Activated CD8-positive, alpha-beta T cell treated with anti-CD3 and anti-CD28 coated beads for 36 hours (primary cell): Measurements from ENCODE around the gene ZP3. TPM values are rescaled to one million over a fixed set of nuclear protein-coding genes. Genes with fewer than 3 reads are reported as not detected.

Experiments
- ATAC-seq: fragments of 200-7000 bp; cut with Tn5 transposase; one replicate; pipeline ENCODE4 v1.10.0; 2021; ENCODE audit warnings: mild to moderate bottlenecking, moderate library complexity
- CTCF ChIA-PET: fragments of 350-600 bp; sonication (Branson Sonifier 250); formaldehyde crosslinking; loops from one replicate; lab custom pipeline; 2021; ENCODE audit warnings: antibody characterized with exemption; lab: Charles Lee
- POLR2A ChIA-PET: fragments of 350-600 bp; sonication (Branson Sonifier 250); formaldehyde crosslinking; loops from one replicate; lab custom pipeline; 2021; ENCODE audit warnings: antibody characterized with exemption; lab: Charles Lee
- DNase-seq: peaks from one replicate; pipeline ENCODE4 v3.0.0-alpha.2; 2020
- H3K27ac Mint-ChIP-seq: one replicate; pipeline ENCODE4 v1.8.0; 2021; ENCODE audit warnings: mild to moderate bottlenecking, mixed read lengths
- H3K27me3 Mint-ChIP-seq: one replicate; pipeline ENCODE4 v1.8.0; 2021; ENCODE audit warnings: mixed read lengths
- H3K36me3 Mint-ChIP-seq: one replicate; pipeline ENCODE4 v1.8.0; 2021; ENCODE audit warnings: low read depth, mixed read lengths
- H3K4me1 Mint-ChIP-seq: one replicate; pipeline ENCODE4 v1.8.0; 2021; ENCODE audit warnings: low read depth, mixed read lengths
- H3K4me3 Mint-ChIP-seq: one replicate; pipeline ENCODE4 v1.8.0; 2021; ENCODE audit warnings: mild to moderate bottlenecking, moderate library complexity, mixed read lengths
- H3K9me3 Mint-ChIP-seq: one replicate; pipeline ENCODE4 v1.8.0; 2021; ENCODE audit warnings: mixed read lengths
- intact Hi-C: fragments of 100-400 bp; cut with micrococcal nuclease; formaldehyde crosslinking; loops from one replicate; pipeline ENCODE4 v1.10.0; 2022
- total RNA-seq, 2 experiments: library from RNA; stranded (reverse); gene quantifications; one replicate each; pipeline ENCODE4 v1.2.3, GENCODE V29; 2021
- TF ChIP-seq, protein P1 (sequence below): fragments of 200-600 bp; IDR thresholded peaks from one replicate; pipeline ENCODE4 v1.8.0; 2022; ENCODE audit warnings: antibody characterized with exemption, mild to moderate bottlenecking

The ZP3 gene
- total RNA-seq = 10 to 100 TPM; 12.2 to 13.4 TPM

DNA sequence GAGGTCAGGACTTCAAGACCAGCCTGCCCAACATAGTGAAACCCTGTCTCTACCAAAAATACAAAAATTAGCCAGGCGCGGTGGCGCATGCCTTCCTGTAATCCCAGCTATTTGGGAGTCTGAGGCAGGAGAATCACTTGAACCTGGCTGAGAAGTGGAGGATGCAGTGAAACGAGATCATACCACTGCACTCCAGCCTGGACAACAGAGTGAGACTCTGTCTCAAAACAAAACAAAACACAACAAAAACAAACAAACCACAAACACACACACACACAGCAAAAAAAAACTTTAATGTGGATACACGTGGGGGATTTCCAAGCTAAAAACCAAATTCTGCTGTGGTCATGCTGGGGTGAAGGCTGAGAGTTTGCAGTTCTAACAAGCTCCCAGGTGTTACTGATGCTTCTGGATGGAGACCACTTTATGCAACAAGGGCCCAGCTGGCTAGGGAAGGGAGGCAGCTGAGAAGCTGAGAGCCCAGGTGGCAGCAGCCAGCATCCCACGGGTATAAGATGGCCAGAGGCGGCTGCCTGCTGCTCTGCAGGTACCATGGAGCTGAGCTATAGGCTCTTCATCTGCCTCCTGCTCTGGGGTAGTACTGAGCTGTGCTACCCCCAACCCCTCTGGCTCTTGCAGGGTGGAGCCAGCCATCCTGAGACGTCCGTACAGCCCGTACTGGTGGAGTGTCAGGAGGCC, at the start of gene ZP3:
TSS of gene ZP3 (plus strand) at position 538 of the 699 bp plus-strand sequence. CDS start at position 553, 15 bp downstream.
- CTCF ChIA-PET = no interaction called here
- POLR2A ChIA-PET = interaction anchor here (1.1 kb wide), 1 partner anchor 13 kb away, joined by 3 read pairs; no protein-coding TSS in a partner anchor

DNA sequence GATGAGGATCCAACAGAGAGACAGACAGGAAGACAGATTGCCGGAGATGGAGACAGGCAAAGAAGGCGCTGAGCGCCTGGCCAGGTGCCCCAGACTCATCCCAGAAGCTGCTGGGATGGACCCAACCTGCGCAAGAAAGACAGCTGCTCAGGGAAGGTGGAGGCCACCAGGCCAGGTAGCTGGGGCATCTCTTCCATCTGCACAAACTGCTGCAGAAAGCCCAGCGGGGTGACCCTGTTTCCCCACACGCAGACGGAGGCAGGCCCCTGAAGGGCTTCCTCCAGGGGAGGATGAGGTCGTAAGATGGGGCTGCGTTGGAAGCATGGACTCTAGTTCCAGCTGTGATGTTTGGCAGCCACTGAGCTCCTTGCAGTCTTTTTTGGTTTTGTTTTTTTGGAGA, 49.5 kb upstream of the ZP3 start:
- Mint-ChIP-seq H3K27ac (no peak overlapping the region), H3K4me1 (peaks cover 3% of the 10 kb centered on the region), H3K27me3 (peaks cover 5% of the 10 kb centered on the region), H3K4me3 (no peak overlapping the region), H3K9me3 (no peaks in the 10 kb centered on the region), H3K36me3 (no peaks in the 10 kb centered on the region)
- intact Hi-C loops = no loop called here
- TF ChIP-seq, protein P1, sequence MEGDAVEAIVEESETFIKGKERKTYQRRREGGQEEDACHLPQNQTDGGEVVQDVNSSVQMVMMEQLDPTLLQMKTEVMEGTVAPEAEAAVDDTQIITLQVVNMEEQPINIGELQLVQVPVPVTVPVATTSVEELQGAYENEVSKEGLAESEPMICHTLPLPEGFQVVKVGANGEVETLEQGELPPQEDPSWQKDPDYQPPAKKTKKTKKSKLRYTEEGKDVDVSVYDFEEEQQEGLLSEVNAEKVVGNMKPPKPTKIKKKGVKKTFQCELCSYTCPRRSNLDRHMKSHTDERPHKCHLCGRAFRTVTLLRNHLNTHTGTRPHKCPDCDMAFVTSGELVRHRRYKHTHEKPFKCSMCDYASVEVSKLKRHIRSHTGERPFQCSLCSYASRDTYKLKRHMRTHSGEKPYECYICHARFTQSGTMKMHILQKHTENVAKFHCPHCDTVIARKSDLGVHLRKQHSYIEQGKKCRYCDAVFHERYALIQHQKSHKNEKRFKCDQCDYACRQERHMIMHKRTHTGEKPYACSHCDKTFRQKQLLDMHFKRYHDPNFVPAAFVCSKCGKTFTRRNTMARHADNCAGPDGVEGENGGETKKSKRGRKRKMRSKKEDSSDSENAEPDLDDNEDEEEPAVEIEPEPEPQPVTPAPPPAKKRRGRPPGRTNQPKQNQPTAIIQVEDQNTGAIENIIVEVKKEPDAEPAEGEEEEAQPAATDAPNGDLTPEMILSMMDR = no peak
- CTCF ChIA-PET = interaction anchor here (1.6 kb wide), 1 partner anchor 11 kb away, joined by 4 read pairs; no protein-coding TSS in a partner anchor
- POLR2A ChIA-PET = no interaction called here
- no peak for DNase-seq
- ATAC-seq = no peak

More for the DNA sequence above, at the start of gene ZP3:
- DNase-seq = no peak
- ATAC-seq = peak; percentile 42
- TF ChIP-seq, protein P1 = no peak
- H3K27ac Mint-ChIP-seq = no peak within 1 kb of the TSS
- no peaks in the 10 kb centered on the region for H3K9me3 Mint-ChIP-seq
- H3K4me1 Mint-ChIP-seq = peaks cover 2% of the 10 kb centered on the region
- no peak within 1 kb of the TSS for H3K4me3 Mint-ChIP-seq
- no peaks in the 10 kb centered on the region for H3K36me3 Mint-ChIP-seq
- intact Hi-C loops = no loop called here
- H3K27me3 Mint-ChIP-seq = peaks cover 1% of the 10 kb centered on the region

DNA sequence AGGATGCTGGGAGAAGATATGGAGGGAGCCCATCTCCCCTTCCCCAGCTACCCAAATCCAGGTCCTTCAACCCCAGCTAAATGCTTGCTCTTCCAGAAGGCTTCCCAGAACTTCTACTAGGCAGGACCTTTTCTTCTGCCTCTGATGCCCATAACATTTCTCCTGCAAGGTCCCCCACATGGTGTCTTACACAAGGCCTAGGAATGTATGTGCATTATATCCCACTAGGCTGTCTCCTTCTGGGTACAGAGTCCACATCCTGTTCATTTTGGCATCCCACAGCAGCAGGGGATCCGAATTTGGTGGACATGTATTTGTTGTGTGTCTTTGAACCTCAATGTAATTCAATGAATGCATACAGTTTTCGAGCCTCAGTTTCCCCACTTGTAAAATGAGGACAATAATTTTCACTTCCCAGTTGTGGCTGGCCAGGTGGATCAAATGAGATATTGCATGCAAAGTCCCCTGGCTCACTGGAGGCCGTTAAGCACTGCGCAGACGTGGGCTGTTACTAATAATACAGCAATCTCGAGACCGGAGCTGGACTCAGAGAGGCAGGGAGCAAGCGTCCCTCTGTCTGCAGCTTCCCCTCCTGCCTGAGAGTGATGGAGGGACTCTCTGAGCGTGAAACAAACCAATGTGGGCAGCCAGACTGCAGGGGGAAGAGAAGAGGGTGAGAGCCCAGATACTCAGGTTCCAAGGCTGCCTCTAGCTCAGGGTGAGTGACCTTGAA, 47.4 kb upstream of the ZP3 start:
- no peak overlapping the region for H3K27ac Mint-ChIP-seq
- ChIA-PET CTCF (interaction anchor here (0.9 to 1.6 kb wide), 2 partner anchors 9 to 13 kb away, joined by 3 to 4 read pairs; no protein-coding TSS in a partner anchor), POLR2A (no interaction called here)
- H3K9me3 Mint-ChIP-seq = no peaks in the 10 kb centered on the region
- H3K27me3 Mint-ChIP-seq = peaks cover 3% of the 10 kb centered on the region
- no peak for DNase-seq
- intact Hi-C loops = no loop called here
- no peak for ATAC-seq
- no peak overlapping the region for H3K4me3 Mint-ChIP-seq
- H3K36me3 Mint-ChIP-seq = no peaks in the 10 kb centered on the region
- TF ChIP-seq, protein P1 = no peak
- peaks cover 5% of the 10 kb centered on the region for H3K4me1 Mint-ChIP-seq

DNA sequence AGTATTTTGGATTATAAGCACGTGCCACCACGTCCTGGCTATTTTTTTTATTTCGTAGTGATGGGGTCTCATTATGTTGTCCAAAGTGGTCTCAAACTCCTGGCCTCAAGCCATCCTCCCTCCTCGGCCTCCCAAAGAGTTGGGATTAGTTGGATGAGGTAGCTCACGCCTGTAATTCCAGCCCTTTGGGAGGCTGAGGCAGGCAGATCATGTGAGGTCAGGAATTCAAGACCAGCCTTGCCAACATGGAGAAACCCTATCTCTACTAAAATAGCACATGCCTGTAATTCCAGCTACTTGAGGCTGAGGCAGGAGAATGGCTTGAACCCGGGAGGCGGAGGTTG, 44.2 kb upstream of the ZP3 start:
- intact Hi-C loops = no loop called here
- Mint-ChIP-seq H3K36me3 (no peaks in the 10 kb centered on the region), H3K9me3 (no peaks in the 10 kb centered on the region), H3K4me3 (no peak overlapping the region), H3K27me3 (no peaks in the 10 kb centered on the region), H3K27ac (no peak overlapping the region), H3K4me1 (peaks cover 5% of the 10 kb centered on the region)
- CTCF ChIA-PET = no interaction called here
- ATAC-seq = no peak
- POLR2A ChIA-PET = no interaction called here
- TF ChIP-seq, protein P1 = no peak
- DNase-seq = no peak

DNA sequence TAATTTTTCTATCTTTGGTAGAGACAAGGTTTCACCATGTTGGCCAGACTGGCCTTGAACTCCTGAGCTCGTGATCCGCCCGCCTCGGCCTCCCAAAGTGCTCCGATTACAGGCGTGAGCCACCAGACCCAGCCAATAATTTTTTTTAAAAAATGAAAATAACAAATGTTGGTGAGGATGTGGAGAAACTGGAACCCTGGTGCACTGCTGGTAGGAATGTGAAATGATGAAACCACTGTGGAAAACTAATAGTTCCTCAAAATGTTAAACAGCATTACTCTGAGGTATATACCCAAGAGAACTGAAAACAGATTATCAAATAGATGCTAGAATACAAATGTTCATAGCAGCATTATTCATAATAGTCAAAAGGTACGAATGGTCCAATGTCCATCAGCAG, 42.9 kb upstream of the ZP3 start:
- H3K4me1 Mint-ChIP-seq = peaks cover 5% of the 10 kb centered on the region
- H3K4me3 Mint-ChIP-seq = no peak overlapping the region
- H3K27ac Mint-ChIP-seq = no peak overlapping the region
- ChIA-PET CTCF (no interaction called here), POLR2A (no interaction called here)
- H3K36me3 Mint-ChIP-seq = no peaks in the 10 kb centered on the region
- no peak for DNase-seq
- H3K9me3 Mint-ChIP-seq = no peaks in the 10 kb centered on the region
- H3K27me3 Mint-ChIP-seq = no peaks in the 10 kb centered on the region
- intact Hi-C loops = no loop called here
- TF ChIP-seq, protein P1 = no peak
- no peak for ATAC-seq
